Activated effector memory CD4-positive, alpha-beta T cell treated with anti-CD3 and anti-CD28 coated beads, Interleukin-2, amount 50 U/mL, for 16 hours (primary cell): ENCODE measurements around the gene AGBL4.

Source experiments
- DNase-seq: peaks from one replicate; pipeline ENCODE4 v3.0.0-alpha.2; 2020

AGBL4 gene

DNA sequence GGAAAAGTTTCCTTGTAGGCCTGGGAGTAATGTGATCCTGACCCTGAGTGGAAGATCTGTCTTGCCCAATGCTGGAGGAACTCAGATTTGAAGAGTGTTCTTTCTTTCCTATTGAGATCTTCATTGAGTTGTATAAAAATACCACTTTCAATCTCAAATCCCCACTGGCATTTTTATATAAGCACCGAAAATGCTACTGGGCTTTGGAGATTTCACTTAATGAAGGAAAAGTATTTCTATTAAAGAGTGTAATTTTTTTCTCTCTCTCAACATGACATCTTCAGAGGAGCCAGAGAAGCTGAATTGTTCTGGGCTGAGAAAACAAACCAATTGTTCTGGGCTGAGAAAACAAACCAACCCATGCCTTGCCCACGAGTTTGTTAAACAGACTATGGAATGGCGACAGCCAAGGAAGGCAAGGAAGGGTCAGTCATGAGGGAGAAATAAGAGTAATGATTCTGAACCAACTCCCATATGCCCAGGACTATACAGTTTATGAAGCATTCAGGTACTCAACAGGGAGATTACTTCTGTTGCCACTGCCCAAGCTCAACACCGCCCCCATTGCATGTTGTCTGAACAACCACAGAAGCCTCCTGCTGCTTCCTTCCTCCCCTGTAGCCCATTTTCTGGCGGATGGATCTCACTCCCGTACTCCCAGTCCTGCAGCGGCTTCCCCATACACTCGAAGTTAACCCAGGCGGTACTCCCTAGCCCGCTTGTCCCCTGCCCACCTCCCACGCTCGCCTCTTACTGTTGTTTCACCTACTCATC, 1350.2 kb downstream of the AGBL4 start:
- no peak for DNase-seq

DNA sequence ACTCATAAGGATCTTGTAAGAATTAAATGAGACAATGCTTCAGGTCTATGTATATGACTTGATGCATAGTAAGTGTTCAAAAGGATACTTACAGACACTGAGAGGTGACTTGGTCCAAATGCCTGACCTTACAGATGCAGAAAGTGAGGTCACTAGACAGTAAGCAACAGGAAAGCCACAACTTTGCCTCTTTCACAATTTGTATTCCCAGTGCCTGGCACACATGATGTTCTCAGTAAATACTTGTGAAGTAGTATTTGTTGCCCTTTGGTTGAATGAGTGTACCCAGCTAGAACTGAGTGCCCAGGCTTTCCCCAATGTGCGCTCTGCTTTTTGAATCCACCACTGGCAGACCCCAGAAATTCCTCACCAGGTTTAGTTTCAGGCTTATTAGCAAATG, 1352.2 kb downstream of the AGBL4 start:
- DNase-seq, result no peak

DNA sequence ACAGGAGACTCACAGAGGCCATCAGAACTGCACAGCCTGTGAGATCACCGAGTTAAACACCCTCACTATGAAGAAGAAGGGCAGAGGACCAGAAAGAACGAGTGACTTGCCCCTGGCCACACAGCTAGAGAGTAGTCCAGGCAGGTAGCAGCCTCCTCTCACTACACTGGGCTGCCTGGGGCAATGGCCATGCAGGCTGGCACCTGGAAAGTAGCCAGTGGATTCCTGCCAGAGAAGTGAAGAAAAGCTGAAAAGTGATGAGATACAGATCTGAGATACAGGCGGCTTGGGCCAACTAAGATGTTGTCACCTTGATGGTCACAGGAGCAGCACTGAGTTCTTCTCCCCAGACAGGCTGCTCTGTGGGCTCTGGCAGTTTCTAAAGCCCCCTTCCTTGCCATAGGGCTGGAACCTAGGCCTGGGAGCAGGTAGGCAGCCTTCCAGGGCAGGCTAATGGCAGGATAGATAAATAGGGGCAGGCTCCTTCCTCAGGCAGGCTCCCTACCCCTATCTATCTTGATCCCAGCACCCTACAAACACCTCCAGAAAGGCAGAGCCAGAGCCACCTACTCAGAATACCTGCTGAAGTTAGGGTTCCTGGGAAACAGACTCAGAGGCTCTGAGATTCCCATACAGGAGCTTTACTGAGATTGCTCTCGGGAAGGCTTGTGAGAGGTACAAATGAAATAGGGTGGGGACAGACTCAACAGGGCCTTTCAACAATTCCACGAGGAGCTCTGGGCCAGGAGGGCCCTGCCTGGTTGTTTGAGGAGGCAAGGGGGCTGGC, 1353.3 kb downstream of the AGBL4 start:
- no peak for DNase-seq

- DNase-seq, result no peak
Observed at GRCh38 chr1:48668339-48668738, 1355.4 kb downstream of the AGBL4 start.

GRCh38 chr1:48667782-48668181, 1356.0 kb downstream of the AGBL4 start:
- no peak for DNase-seq

DNA sequence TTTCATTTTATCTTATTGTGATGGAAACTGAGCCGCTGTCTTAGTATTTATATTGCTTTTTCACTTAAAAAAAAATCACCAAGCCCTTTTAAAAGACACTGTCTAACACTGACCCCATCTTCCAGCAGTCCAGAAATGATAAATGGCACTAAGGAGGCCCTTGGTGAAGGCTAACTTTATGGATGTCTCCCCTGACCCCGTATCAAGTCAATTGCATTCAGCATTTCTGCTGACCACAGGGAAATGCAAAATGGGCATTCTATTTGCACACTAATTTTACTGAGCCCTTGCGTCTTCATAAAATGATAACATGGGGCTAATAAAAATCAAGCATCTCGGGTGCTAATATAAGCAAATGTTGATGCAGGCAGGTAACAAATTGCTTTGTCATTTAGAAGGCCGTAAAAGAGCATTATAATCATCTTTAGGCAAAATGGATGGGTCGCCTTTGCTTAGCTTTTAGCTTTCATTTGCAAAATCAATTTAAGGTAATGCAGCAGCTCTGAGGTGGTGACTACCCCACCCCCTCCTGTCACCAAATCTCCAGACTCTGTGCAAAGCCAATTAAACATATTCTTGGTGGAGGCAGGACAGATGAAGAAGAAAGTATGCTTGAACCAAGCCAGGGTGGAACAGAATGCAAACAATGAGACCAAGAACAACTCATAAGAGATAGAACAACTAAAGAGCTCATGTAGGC, 1357.9 kb downstream of the AGBL4 start:
- no peak for DNase-seq

- no peak for DNase-seq
Observed at GRCh38 chr1:48661726-48662463, 1361.9 kb downstream of the AGBL4 start.

DNA sequence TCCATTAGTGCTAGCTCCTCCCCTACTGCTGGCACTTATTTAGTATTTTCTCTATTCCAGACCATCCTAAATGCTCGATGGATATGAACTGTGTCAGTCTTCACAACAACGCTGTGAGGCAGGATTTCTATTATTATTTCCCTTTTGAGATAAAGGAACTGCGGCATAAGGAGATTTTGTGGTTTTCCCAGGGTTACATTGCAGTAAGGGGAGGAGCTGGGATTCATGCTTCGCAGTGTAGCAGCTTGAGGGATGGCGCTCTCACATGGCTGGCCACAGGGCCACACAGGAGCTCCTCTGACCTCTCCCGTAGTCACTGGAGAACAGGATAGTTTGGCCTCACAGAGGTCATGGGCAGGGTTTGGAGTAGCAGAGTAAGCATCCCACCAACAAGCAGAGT, 1364.0 kb downstream of the AGBL4 start:
- DNase-seq, result no peak

DNA sequence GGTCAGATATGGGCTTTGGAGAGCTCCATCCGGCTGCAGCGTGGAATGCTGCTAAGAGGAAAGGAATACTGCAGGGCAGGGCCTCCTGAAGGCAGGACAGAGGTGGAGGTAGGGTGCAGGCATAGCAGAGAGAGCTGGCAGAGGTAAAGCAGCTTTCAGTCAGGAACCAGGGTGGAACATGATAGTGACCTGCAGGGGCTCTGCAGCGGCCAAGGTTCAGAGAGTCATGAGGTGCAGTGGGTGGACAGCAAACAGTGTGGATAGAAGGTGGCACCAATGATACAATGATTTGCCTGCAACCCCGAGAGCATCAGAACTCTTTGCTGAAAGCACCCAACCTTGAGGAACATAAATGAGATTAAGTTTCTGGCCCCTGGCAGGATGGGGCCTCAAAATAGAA, 1366.3 kb downstream of the AGBL4 start:
- no peak for DNase-seq

GRCh38 chr1:48654606-48655210, 1369.0 kb downstream of the AGBL4 start:
- DNase-seq, result no peak

GRCh38 chr1:48652334-48652733, 1371.4 kb downstream of the AGBL4 start:
- DNase-seq, result no peak

DNA sequence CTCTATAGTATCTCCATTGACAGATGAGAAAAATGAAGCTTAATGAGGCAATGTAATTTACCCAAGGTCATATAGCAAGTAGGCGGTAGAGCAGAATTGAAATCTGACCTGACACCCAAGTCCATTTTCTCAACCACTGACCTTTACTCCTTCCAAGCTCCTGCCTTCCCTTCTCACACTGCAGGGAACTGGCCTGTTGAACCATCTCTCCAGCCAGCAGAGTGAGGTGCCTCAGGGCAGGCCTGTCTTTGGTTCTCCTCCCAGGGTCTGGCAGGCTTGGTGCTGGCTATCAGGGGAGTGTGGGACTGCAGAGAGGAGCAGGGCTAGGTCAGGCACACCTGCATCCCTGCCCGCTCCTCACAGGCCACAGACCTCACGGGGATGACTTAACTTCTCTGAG, 1373.9 kb downstream of the AGBL4 start:
- no peak for DNase-seq

GRCh38 chr1:48645883-48646282, 1377.9 kb downstream of the AGBL4 start:
- no peak for DNase-seq

DNA sequence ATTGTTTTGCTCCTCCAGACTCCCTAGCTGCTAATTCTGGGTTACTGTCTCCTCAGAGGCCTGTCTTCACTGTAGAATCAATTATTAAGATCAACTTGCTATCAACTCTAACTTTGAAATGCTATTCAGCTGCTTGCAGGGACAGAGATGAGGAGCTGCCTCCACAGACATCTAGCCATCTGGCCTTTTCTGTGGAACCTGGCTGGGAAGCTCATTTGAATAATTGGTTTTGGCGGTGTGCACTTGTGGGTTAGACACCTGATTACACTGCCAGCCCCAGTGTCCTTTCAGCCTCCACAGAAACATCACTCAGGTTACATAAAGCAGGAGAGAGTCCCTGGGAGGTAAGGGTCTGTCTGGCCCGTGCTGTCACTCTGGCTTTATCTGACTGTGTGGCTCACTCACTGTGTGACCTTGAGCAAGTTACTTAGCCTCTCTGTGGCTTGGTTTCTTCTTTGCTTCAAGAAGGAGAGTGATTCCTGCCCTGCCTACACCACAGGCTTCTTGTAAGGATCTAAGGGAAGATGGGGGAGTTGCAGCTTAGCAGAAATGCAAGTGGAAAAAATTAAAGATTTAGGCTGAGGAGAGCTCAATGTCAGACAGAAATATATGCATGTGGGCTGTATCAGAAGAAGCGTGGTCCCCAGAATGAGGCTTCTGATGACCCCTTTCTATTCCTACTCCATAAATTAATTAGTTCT, 1378.7 kb downstream of the AGBL4 start:
- DNase-seq, result no peak

DNA sequence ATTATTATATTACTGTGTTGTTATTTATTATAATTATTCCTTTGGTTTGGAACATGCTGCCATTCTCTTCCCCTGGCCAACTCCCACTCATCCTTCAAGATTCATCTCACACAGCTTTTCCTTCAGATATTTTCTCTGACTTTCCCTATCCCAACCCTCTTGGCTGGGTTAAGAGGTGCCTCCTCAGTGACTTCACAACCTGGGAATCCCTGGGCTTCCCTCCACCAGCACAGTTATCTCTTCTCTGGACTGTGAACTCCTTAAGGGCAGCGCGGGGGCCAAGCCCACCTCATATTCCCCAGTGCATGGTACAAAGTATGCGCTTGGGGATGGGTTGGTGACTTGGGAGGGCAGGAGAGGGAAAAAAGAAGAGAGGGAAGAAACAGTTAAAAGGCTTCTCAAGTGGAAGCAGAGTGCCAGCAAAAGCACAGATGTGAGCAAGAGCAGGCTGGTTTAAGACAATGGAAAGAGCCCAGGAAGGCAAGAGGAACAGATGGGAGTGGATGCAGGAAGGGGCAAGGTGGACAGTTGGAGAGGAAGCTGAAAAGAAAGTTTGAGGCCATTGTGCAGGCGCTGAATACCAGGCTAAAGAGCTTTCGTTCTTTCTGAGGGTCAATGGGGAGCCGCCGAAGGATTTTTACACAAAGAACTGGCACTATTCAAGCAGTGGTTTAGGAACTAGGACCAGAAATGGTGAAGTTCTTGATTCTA, 1379.4 kb downstream of the AGBL4 start:
- no peak for DNase-seq

GRCh38 chr1:48643193-48643592, 1380.6 kb downstream of the AGBL4 start:
- DNase-seq, result no peak

DNA sequence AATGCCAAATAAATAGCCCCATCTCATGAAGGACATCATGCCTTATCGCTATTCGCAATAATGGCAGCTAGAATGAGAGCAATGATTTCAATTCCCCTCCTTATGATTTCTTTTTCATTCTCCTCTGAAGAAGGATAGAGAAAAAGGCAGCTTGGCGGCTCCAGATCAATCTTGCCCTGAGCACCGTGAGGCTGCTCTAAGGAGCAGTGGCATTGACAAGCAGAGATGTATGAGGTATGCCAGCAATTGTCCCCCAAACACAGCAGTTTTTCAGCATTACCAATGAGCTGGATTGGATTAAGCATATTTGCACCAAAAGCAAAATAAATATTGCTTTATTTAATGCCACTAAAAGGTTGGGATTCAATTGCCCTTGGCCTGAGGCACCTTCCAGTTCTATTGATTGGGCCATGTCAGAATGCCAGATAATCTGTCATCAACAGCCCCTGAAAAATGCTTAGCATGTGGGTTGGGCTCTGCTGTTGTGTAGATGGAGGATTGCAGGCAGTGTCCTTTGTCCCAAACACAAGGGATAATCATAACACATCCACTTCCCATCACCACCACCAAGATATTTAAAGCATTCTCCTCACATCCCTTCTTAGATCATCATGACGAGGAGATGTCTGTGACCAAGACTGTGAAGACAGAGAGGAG, 1382.8 kb downstream of the AGBL4 start:
- no peak for DNase-seq

DNA sequence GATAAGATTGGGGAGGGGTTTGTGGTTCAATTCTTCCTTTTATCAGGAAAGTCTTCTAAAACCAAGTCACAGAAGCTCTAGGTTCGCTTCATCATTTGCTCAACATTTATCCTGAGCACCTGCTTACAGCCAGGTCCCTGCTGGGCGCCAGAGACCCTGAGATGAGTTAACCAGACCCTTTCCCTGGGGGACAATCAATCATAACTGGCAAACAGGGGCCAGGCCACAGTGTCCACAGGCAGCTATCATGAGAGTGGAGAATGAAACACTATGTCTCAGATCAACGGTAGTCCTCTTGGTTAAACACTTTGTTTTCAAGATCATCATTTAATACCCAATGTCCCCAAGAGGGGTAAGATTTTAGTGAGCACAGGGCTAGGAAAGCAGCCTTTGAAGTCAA, 1393.9 kb downstream of the AGBL4 start:
- DNase-seq, result no peak

DNA sequence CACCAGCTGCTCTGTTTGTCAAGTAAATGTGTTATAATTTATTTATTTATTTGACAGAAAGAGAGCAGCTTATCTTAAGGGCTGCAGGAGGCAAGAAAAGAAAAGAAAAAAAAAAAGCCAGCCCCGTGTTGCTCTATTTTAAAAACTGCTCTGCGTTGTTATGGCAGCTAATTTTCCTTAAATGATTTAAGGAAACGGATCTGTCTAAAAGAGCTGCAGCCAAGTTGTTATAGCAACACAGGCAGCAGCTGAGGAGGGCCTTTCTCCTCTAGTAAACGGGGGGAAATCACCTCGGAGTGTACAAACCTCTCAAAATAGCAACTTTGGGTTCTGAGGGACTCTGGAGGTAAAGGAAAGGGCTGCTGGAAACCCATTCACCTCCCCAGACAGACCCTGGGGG, 1396.3 kb downstream of the AGBL4 start:
- no peak for DNase-seq

- DNase-seq, result no peak
Observed at GRCh38 chr1:48619539-48619938, 1404.2 kb downstream of the AGBL4 start.

- no peak for DNase-seq
Observed at GRCh38 chr1:48617252-48617651, 1406.5 kb downstream of the AGBL4 start.
